ENCODE data around the gene CNOT6. TPM values are rescaled to one million over a fixed set of nuclear protein-coding genes. Genes with fewer than 3 reads are reported as not detected.

Gene CNOT6
- total and polyA plus RNA-seq, 4 donors: 6.2 to 17.6 (median 14.2) TPM

GRCh38 chr5:180618829-180619562 lies 124.8 kb downstream of the CNOT6 start:
- Histone ChIP-seq H3K27ac (ENCODE audit: low read depth in 1 of 2, low read length in 2 of 2) (no peak overlapping the region), H3K4me3 (ENCODE audit: low read length in 2 of 2) (no peak overlapping the region), H3K36me3 (ENCODE audit: control insufficient read depth in 1 of 2, insufficient read depth in 2 of 2, low read length in 1 of 2) (no peaks in the 10 kb centered on the region), H3K9me3 (ENCODE audit: control insufficient read depth, low read length) (no peaks in the 10 kb centered on the region), H3K4me1 (ENCODE audit: control insufficient read depth in 1 of 2, insufficient read depth in 2 of 2, low read length in 2 of 2) (no peaks in the 10 kb centered on the region), H3K27me3 (ENCODE audit: control insufficient read depth in 1 of 2, insufficient read depth in 2 of 2, low read length in 1 of 2) (no peaks in the 10 kb centered on the region)
- intact Hi-C loops (cut with DNase I): no loop called here
- DNase-seq (no peak), ATAC-seq (ENCODE audit: low FRiP score) (no peak)
- 5 to 6% methylated on average over 87 to 90 of the region's 90 CpGs for WGBS, 2 donors

GRCh38 chr5:180619563-180619915 lies 125.4 kb downstream of the CNOT6 start:
- ATAC-seq (ENCODE audit: low FRiP score): no peak
- H3K36me3 ChIP-seq (ENCODE audit: control insufficient read depth in 1 of 2, insufficient read depth in 2 of 2, low read length in 1 of 2): no peaks in the 10 kb centered on the region
- no peaks in the 10 kb centered on the region for H3K27me3 ChIP-seq (ENCODE audit: control insufficient read depth in 1 of 2, insufficient read depth in 2 of 2, low read length in 1 of 2)
- H3K4me1 ChIP-seq (ENCODE audit: control insufficient read depth in 1 of 2, insufficient read depth in 2 of 2, low read length in 2 of 2): no peaks in the 10 kb centered on the region
- no peaks in the 10 kb centered on the region for H3K9me3 ChIP-seq (ENCODE audit: control insufficient read depth, low read length)
- intact Hi-C loops (cut with DNase I): no loop called here
- no peak for DNase-seq
- WGBS, 2 donors: 67 to 75% methylated on average over 22 of the region's 22 CpGs
- no peak overlapping the region for H3K27ac ChIP-seq (ENCODE audit: low read depth in 1 of 2, low read length in 2 of 2)
- H3K4me3 ChIP-seq (ENCODE audit: low read length in 2 of 2): no peak overlapping the region

GRCh38 chr5:180620014-180620413 lies 125.8 kb downstream of the CNOT6 start:
- Histone ChIP-seq H3K36me3 (ENCODE audit: control insufficient read depth in 1 of 2, insufficient read depth in 2 of 2, low read length in 1 of 2) (no peaks in the 10 kb centered on the region), H3K4me1 (ENCODE audit: control insufficient read depth in 1 of 2, insufficient read depth in 2 of 2, low read length in 2 of 2) (no peaks in the 10 kb centered on the region), H3K27me3 (ENCODE audit: control insufficient read depth in 1 of 2, insufficient read depth in 2 of 2, low read length in 1 of 2) (no peaks in the 10 kb centered on the region), H3K9me3 (ENCODE audit: control insufficient read depth, low read length) (no peaks in the 10 kb centered on the region), H3K27ac (ENCODE audit: low read depth in 1 of 2, low read length in 2 of 2) (no peak overlapping the region), H3K4me3 (ENCODE audit: low read length in 2 of 2) (no peak overlapping the region)
- 88 to 93% methylated on average over 14 of the region's 14 CpGs for WGBS, 2 donors
- DNase-seq (no peak), ATAC-seq (ENCODE audit: low FRiP score) (peak; percentile 23)
- intact Hi-C loops (cut with DNase I): no loop called here

- Histone ChIP-seq H3K27me3 (ENCODE audit: control insufficient read depth in 1 of 2, insufficient read depth in 2 of 2, low read length in 1 of 2) (no peaks in the 10 kb centered on the region), H3K4me1 (ENCODE audit: control insufficient read depth in 1 of 2, insufficient read depth in 2 of 2, low read length in 2 of 2) (no peaks in the 10 kb centered on the region), H3K9me3 (ENCODE audit: control insufficient read depth, low read length) (no peaks in the 10 kb centered on the region), H3K4me3 (ENCODE audit: low read length in 2 of 2) (no peak overlapping the region), H3K36me3 (ENCODE audit: control insufficient read depth in 1 of 2, insufficient read depth in 2 of 2, low read length in 1 of 2) (no peaks in the 10 kb centered on the region), H3K27ac (ENCODE audit: low read depth in 1 of 2, low read length in 2 of 2) (no peak overlapping the region)
- intact Hi-C loops (cut with DNase I): no loop called here
- DNase-seq (no peak), ATAC-seq (ENCODE audit: low FRiP score) (no peak)
- 71 to 74% methylated on average over 27 to 32 of the region's 32 CpGs for WGBS, 2 donors
Measured at GRCh38 chr5:180621311-180621710, 127.1 kb downstream of the CNOT6 start.

GRCh38 chr5:180622910-180623309 lies 128.7 kb downstream of the CNOT6 start:
- Histone ChIP-seq H3K36me3 (ENCODE audit: control insufficient read depth in 1 of 2, insufficient read depth in 2 of 2, low read length in 1 of 2) (no peaks in the 10 kb centered on the region), H3K9me3 (ENCODE audit: control insufficient read depth, low read length) (no peaks in the 10 kb centered on the region), H3K4me1 (ENCODE audit: control insufficient read depth in 1 of 2, insufficient read depth in 2 of 2, low read length in 2 of 2) (no peaks in the 10 kb centered on the region), H3K27ac (ENCODE audit: low read depth in 1 of 2, low read length in 2 of 2) (no peak overlapping the region), H3K4me3 (ENCODE audit: low read length in 2 of 2) (no peak overlapping the region), H3K27me3 (ENCODE audit: control insufficient read depth in 1 of 2, insufficient read depth in 2 of 2, low read length in 1 of 2) (no peaks in the 10 kb centered on the region)
- 94 to 95% methylated on average over 6 of the region's 6 CpGs for WGBS, 2 donors
- intact Hi-C loops (cut with DNase I): no loop called here
- no peak for ATAC-seq (ENCODE audit: low FRiP score)
- DNase-seq: no peak

GRCh38 chr5:180623411-180623834 lies 129.2 kb downstream of the CNOT6 start:
- H3K4me1 ChIP-seq (ENCODE audit: control insufficient read depth in 1 of 2, insufficient read depth in 2 of 2, low read length in 2 of 2): no peaks in the 10 kb centered on the region
- no peak overlapping the region for H3K4me3 ChIP-seq (ENCODE audit: low read length in 2 of 2)
- H3K36me3 ChIP-seq (ENCODE audit: control insufficient read depth in 1 of 2, insufficient read depth in 2 of 2, low read length in 1 of 2): no peaks in the 10 kb centered on the region
- intact Hi-C loops (cut with DNase I): no loop called here
- no peak overlapping the region for H3K27ac ChIP-seq (ENCODE audit: low read depth in 1 of 2, low read length in 2 of 2)
- H3K9me3 ChIP-seq (ENCODE audit: control insufficient read depth, low read length): no peaks in the 10 kb centered on the region
- WGBS, 2 donors: 93 to 95% methylated on average over 10 of the region's 10 CpGs
- no peaks in the 10 kb centered on the region for H3K27me3 ChIP-seq (ENCODE audit: control insufficient read depth in 1 of 2, insufficient read depth in 2 of 2, low read length in 1 of 2)
- ATAC-seq (ENCODE audit: low FRiP score) (no peak), DNase-seq (no peak)

- 94 to 98% methylated on average over 15 of the region's 15 CpGs for WGBS, 2 donors
- Histone ChIP-seq H3K4me3 (ENCODE audit: low read length in 2 of 2) (no peak overlapping the region), H3K27me3 (ENCODE audit: control insufficient read depth in 1 of 2, insufficient read depth in 2 of 2, low read length in 1 of 2) (no peaks in the 10 kb centered on the region), H3K9me3 (ENCODE audit: control insufficient read depth, low read length) (no peaks in the 10 kb centered on the region), H3K36me3 (ENCODE audit: control insufficient read depth in 1 of 2, insufficient read depth in 2 of 2, low read length in 1 of 2) (no peaks in the 10 kb centered on the region), H3K4me1 (ENCODE audit: control insufficient read depth in 1 of 2, insufficient read depth in 2 of 2, low read length in 2 of 2) (no peaks in the 10 kb centered on the region), H3K27ac (ENCODE audit: low read depth in 1 of 2, low read length in 2 of 2) (no peak overlapping the region)
- ATAC-seq (ENCODE audit: low FRiP score) (no peak), DNase-seq (no peak)
- intact Hi-C loops (cut with DNase I): no loop called here
Measured at GRCh38 chr5:180623844-180624243, 129.7 kb downstream of the CNOT6 start.

GRCh38 chr5:180624587-180624986 lies 130.4 kb downstream of the CNOT6 start:
- Histone ChIP-seq H3K4me1 (ENCODE audit: control insufficient read depth in 1 of 2, insufficient read depth in 2 of 2, low read length in 2 of 2) (no peaks in the 10 kb centered on the region), H3K9me3 (ENCODE audit: control insufficient read depth, low read length) (no peaks in the 10 kb centered on the region), H3K4me3 (ENCODE audit: low read length in 2 of 2) (no peak overlapping the region), H3K27ac (ENCODE audit: low read depth in 1 of 2, low read length in 2 of 2) (no peak overlapping the region), H3K27me3 (ENCODE audit: control insufficient read depth in 1 of 2, insufficient read depth in 2 of 2, low read length in 1 of 2) (no peaks in the 10 kb centered on the region), H3K36me3 (ENCODE audit: control insufficient read depth in 1 of 2, insufficient read depth in 2 of 2, low read length in 1 of 2) (no peaks in the 10 kb centered on the region)
- intact Hi-C loops (cut with DNase I): no loop called here
- DNase-seq: no peak
- no peak for ATAC-seq (ENCODE audit: low FRiP score)
- WGBS, 2 donors: 43 to 50% methylated on average over 5 of the region's 5 CpGs

GRCh38 chr5:180625125-180625790 lies 131.1 kb downstream of the CNOT6 start:
- 76 to 81% methylated on average over 10 of the region's 10 CpGs for WGBS, 2 donors

More at GRCh38 chr5:180625125-180625790, 131.1 kb downstream of the CNOT6 start:
- Histone ChIP-seq H3K4me1 (ENCODE audit: control insufficient read depth in 1 of 2, insufficient read depth in 2 of 2, low read length in 2 of 2) (no peaks in the 10 kb centered on the region), H3K27ac (ENCODE audit: low read depth in 1 of 2, low read length in 2 of 2) (no peak overlapping the region), H3K4me3 (ENCODE audit: low read length in 2 of 2) (no peak overlapping the region), H3K9me3 (ENCODE audit: control insufficient read depth, low read length) (no peaks in the 10 kb centered on the region), H3K27me3 (ENCODE audit: control insufficient read depth in 1 of 2, insufficient read depth in 2 of 2, low read length in 1 of 2) (no peaks in the 10 kb centered on the region), H3K36me3 (ENCODE audit: control insufficient read depth in 1 of 2, insufficient read depth in 2 of 2, low read length in 1 of 2) (no peaks in the 10 kb centered on the region)
- intact Hi-C loops (cut with DNase I): no loop called here
- no peak for DNase-seq
- ATAC-seq (ENCODE audit: low FRiP score): no peak
